Posterior vena cava (tissue), 2 donors: Measurements from ENCODE around the gene DAPL1. TPM values are rescaled to one million over a fixed set of nuclear protein-coding genes. Genes with fewer than 3 reads are reported as not detected.

Source experiments
- DNase-seq: peaks from one replicate; pipeline ENCODE4 v3.0.0-alpha.2; 2020; ENCODE audit warnings: low spot score
- intact Hi-C, 2 donors: fragments of 100-400 bp; cut with DNase I; formaldehyde crosslinking; loops; one replicate each; pipeline versions ENCODE4 v1.14.1 to v1.14.2; 2022 to 2023
- long read RNA-seq, 2 donors: library from polyadenylated mRNA; unstranded; transcript quantifications; one replicate each; pipeline ENCODE4 v2.0.0, GENCODE V29; 2020 to 2021
- total RNA-seq, 2 donors: library from RNA; stranded (reverse); fragmentation: NEBNext Ultra II Directional; extraction: Animal tissue kit (Norgen Biotek cat#: 25700); gene quantifications; one replicate each; pipeline ENCODE4 v1.2.1, GENCODE V29; 2021
- donor health status: DM: yes; HTN: yes; CAD: no.
- donor health status: DM: yes; HTN: yes; CAD: no.

DAPL1 gene
- not detected for total RNA-seq
- long read RNA-seq, donor 1 = 0 reads
- long read RNA-seq, donor 2 = 0 reads

GRCh38 chr2:158795195-158795924, at the start of gene DAPL1:
Gene DAPL1, plus strand, starts transcription at chr2:158795317. Its CDS starts 56 bp downstream, at chr2:158795373.
- intact Hi-C loops = no loop called here
- no peak for DNase-seq

DNA sequence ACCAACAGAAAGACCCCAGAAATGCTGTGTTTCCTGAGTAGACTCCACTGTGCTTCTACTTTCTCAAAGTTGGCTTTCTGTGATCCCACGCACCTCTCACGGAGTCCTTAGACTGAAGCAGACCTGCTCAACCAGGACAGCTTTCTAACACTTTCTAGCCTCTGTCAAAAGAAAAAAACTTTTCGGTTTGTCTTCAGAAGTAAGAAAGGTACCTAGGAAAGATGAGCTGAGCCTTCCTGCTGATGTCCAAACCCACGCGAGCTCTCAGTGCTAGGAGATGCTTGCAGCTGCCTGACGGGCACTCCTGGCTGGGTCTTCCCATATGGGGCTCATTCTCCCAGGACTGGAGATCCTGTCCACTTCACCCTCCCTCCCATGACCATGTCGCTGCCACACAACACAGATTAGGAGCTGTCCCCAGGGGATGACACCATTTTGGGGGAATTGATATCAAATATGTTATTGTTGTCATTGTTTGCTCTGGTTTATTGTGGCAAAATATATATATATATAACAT, 49.2 kb upstream of the DAPL1 start:
- intact Hi-C loops = loop anchor here in 1 of 2 donors (5.0 kb wide), 1 partner anchor 724 kb away; no protein-coding TSS in a partner anchor
- no peak for DNase-seq

- intact Hi-C loops = loop anchor here in 1 of 2 donors (5.0 kb wide), 1 partner anchor 724 kb away; no protein-coding TSS in a partner anchor
Measured at GRCh38 chr2:158746488-158746887, 48.6 kb upstream of the DAPL1 start.

GRCh38 chr2:158747281-158747680, 47.8 kb upstream of the DAPL1 start:
- intact Hi-C loops = loop anchor here in 1 of 2 donors (5.0 kb wide), 1 partner anchor 725 kb away; no protein-coding TSS in a partner anchor
- no peak for DNase-seq

More at GRCh38 chr2:158746488-158746887, 48.6 kb upstream of the DAPL1 start:
- DNase-seq = no peak

DNA sequence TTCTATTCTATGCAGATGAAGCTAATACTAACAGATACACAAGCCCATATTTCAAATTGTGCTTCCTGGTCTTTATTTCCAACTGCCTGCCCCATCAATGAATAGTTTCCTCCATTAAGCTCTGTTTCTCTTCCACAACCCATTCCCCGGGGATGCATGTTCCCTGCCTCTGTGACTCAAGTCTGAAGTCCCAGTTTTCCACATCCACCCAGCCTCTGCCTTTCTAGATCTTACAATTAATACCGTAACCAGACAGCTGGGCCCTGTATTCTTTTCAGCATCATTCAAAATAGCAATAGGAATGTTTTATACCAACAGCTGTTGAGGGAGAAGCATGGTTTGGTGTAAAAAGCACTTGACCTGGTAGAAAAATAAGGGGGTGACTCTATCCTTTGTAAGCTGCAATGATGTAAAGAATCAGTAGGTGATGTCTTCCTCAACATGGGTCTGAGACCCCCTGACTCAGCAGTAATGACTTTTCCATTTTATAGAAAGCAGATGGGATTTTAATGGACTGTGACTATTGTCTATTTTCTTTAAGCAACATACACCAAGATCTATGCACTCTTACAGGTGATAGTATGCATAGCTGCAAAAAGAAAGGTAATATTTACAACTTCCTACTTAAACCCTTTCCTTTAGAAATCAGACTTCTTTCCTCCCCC, 46.1 kb upstream of the DAPL1 start:
- DNase-seq = no peak
- intact Hi-C loops = loop anchor here in 1 of 2 donors (5.0 kb wide), 1 partner anchor 727 kb away; no protein-coding TSS in a partner anchor

GRCh38 chr2:158750458-158751125, 44.5 kb upstream of the DAPL1 start:
- intact Hi-C loops = no loop called here
- DNase-seq = no peak

- intact Hi-C loops = loop anchor here in 1 of 2 donors (1.0 to 2.0 kb wide), 2 partner anchors 30 to 43 kb away; no protein-coding TSS in a partner anchor
- DNase-seq = no peak
Measured at GRCh38 chr2:158753641-158754611, 41.2 kb upstream of the DAPL1 start.

- intact Hi-C loops = no loop called here
Measured at GRCh38 chr2:158755310-158756087, 39.6 kb upstream of the DAPL1 start.

GRCh38 chr2:158756331-158756730, 38.8 kb upstream of the DAPL1 start:
- intact Hi-C loops = no loop called here

More at GRCh38 chr2:158755310-158756087, 39.6 kb upstream of the DAPL1 start:
- DNase-seq = no peak

GRCh38 chr2:158756976-158757375, 38.1 kb upstream of the DAPL1 start:
- intact Hi-C loops = no loop called here
- DNase-seq = no peak

More at GRCh38 chr2:158756331-158756730, 38.8 kb upstream of the DAPL1 start:
- no peak for DNase-seq

DNA sequence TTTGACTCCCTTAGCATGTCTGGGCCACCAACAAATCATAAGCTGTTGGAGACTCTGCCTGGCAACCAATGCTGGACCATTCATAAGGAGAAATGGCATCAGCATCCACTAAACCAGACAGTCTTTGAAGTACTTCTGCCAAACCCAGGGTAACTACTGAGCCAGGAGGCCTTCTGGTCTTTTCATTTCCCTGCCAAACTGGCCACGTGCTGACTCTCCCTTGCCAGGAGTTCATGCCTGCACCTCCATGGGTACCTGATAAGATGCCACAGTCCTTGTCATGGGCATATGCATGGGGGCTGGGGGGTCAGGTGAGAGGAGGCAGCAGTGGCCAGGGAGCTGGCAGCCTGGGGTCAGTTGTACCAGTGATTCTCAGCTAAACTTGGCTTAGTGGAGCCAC, 34.2 kb upstream of the DAPL1 start:
- no peak for DNase-seq
- intact Hi-C loops = no loop called here

- intact Hi-C loops = no loop called here
- no peak for DNase-seq
Measured at GRCh38 chr2:158761621-158762020, 33.5 kb upstream of the DAPL1 start.

- no peak for DNase-seq
- intact Hi-C loops = no loop called here
Measured at GRCh38 chr2:158762336-158762735, 32.8 kb upstream of the DAPL1 start.

GRCh38 chr2:158766524-158766923, 28.6 kb upstream of the DAPL1 start:
- DNase-seq = no peak
- intact Hi-C loops = no loop called here

GRCh38 chr2:158772306-158773078, 22.6 kb upstream of the DAPL1 start:
- no peak for DNase-seq
- intact Hi-C loops = no loop called here

DNA sequence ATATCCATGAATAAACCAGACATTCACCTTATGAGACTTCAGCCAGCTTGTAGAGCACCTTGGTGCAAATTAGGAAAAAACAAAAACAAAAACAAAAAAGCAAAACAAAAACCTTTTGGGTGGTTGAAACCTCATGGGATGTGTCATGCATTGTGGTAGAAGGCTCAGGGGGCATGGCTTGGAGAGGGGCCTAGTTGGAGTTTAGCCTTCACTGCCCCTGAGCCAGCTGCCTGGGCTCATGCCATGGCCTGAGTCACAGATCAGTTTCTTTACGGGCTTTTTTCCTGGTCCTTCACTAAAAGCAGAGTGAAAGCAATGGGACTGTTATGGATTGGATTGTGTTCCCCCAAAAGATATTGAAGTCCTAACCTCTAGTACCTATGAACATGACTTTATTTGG, 22.0 kb upstream of the DAPL1 start:
- DNase-seq = peak; percentile 73
- intact Hi-C loops = no loop called here

GRCh38 chr2:158774681-158775080, 20.4 kb upstream of the DAPL1 start:
- no peak for DNase-seq
- intact Hi-C loops = no loop called here
